ENCODE measurements around the gene TEX52.

DNA sequence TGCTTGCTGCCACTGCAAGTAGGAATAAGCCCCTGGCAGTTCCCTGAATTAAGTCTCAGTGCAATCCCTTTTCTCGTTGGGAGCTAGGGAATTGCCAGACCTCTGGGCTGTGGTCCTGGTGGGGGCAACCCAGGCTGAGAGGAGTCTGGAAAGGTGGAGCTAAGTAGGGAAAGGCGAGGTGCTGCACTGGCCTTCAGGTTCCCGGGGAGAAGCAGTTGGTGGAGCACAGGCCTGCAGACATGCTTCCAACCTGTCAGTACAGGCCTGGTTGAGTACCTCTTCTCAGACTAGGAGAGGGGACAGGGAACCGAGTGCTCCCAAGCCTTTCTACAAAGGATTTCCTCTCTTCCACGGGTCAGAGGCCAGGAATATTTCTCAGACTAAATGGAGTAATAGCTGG lies 23.5 kb downstream of the TEX52 start:
- TF ChIP-seq ATF3 (IDR thresholded peaks at IDR 0.05; ENCODE audit: borderline replicate concordance, extremely low read depth, low read depth, low read length) (no peak), IKZF1 (conservative IDR thresholded peaks at IDR 0.05) (no peak), FOXM1 (IDR thresholded peaks at IDR 0.05; ENCODE audit: low read depth, low read length) (no peak), NFXL1 (IDR thresholded peaks at IDR 0.05; ENCODE audit: borderline replicate concordance) (no peak), USF2 (IDR thresholded peaks at IDR 0.05; ENCODE audit: borderline replicate concordance, low read depth, low read length) (no peak), TCF12 (IDR thresholded peaks at IDR 0.05; ENCODE audit: low read depth, low read length) (no peak), ESRRA (IDR thresholded peaks at IDR 0.05; ENCODE audit: low read length) (no peak), SRF (IDR thresholded peaks at IDR 0.05; ENCODE audit: low read depth in 2 of 2, low read length in 2 of 2) (no peak), GABPA (IDR thresholded peaks at IDR 0.05; ENCODE audit: low read depth) (no peak)
- TF ChIP-seq, protein P1, sequence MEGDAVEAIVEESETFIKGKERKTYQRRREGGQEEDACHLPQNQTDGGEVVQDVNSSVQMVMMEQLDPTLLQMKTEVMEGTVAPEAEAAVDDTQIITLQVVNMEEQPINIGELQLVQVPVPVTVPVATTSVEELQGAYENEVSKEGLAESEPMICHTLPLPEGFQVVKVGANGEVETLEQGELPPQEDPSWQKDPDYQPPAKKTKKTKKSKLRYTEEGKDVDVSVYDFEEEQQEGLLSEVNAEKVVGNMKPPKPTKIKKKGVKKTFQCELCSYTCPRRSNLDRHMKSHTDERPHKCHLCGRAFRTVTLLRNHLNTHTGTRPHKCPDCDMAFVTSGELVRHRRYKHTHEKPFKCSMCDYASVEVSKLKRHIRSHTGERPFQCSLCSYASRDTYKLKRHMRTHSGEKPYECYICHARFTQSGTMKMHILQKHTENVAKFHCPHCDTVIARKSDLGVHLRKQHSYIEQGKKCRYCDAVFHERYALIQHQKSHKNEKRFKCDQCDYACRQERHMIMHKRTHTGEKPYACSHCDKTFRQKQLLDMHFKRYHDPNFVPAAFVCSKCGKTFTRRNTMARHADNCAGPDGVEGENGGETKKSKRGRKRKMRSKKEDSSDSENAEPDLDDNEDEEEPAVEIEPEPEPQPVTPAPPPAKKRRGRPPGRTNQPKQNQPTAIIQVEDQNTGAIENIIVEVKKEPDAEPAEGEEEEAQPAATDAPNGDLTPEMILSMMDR (IDR thresholded peaks at IDR 0.05 in 2 of 3, conservative IDR thresholded peaks at IDR 0.05 in 1 of 3; ENCODE audit: control insufficient read depth in 2 of 3, extremely low read depth in 1 of 3, insufficient read depth in 1 of 3, low read depth in 3 of 3, low read length in 3 of 3), result no peak
- TF ChIP-seq, protein P2, sequence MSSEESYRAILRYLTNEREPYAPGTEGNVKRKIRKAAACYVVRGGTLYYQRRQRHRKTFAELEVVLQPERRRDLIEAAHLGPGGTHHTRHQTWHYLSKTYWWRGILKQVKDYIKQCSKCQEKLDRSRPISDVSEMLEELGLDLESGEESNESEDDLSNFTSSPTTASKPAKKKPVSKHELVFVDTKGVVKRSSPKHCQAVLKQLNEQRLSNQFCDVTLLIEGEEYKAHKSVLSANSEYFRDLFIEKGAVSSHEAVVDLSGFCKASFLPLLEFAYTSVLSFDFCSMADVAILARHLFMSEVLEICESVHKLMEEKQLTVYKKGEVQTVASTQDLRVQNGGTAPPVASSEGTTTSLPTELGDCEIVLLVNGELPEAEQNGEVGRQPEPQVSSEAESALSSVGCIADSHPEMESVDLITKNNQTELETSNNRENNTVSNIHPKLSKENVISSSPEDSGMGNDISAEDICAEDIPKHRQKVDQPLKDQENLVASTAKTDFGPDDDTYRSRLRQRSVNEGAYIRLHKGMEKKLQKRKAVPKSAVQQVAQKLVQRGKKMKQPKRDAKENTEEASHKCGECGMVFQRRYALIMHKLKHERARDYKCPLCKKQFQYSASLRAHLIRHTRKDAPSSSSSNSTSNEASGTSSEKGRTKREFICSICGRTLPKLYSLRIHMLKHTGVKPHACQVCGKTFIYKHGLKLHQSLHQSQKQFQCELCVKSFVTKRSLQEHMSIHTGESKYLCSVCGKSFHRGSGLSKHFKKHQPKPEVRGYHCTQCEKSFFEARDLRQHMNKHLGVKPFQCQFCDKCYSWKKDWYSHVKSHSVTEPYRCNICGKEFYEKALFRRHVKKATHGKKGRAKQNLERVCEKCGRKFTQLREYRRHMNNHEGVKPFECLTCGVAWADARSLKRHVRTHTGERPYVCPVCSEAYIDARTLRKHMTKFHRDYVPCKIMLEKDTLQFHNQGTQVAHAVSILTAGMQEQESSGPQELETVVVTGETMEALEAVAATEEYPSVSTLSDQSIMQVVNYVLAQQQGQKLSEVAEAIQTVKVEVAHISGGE (CRISPR knock-in tag; IDR thresholded peaks at IDR 0.05), result no peak
